ENCODE data around the gene KDELR3. TPM values are rescaled to one million over a fixed set of nuclear protein-coding genes. Genes with fewer than 3 reads are reported as not detected.

Gene KDELR3
- total RNA-seq, 4 donors from 2014 or later = 3.5 to 12.9 (median 7.0) TPM

DNA sequence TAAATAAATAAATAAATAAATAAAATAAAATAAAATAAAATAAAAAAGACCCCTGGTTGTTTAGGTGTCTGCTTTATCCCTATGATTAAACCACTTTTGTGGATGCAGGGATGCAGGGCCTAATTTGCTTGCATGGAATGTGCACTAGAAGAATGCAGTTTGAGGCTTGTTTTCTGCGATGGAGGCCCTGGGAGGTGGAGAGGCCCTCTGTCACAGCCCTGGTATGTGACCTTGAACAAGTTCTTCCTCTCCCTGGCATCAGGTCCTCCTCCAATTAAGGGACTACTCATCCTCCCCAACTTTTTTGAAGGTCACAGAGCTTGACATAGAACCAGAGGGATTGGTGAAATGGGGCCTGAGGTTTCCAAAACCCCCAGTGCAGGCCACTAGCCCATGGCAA lies 35.6 kb upstream of the KDELR3 start:
- H3K4me1 ChIP-seq = peaks cover 0 to 7% (median 5%) of the 10 kb centered on the region in 4 donors
- TF ChIP-seq, protein P1, sequence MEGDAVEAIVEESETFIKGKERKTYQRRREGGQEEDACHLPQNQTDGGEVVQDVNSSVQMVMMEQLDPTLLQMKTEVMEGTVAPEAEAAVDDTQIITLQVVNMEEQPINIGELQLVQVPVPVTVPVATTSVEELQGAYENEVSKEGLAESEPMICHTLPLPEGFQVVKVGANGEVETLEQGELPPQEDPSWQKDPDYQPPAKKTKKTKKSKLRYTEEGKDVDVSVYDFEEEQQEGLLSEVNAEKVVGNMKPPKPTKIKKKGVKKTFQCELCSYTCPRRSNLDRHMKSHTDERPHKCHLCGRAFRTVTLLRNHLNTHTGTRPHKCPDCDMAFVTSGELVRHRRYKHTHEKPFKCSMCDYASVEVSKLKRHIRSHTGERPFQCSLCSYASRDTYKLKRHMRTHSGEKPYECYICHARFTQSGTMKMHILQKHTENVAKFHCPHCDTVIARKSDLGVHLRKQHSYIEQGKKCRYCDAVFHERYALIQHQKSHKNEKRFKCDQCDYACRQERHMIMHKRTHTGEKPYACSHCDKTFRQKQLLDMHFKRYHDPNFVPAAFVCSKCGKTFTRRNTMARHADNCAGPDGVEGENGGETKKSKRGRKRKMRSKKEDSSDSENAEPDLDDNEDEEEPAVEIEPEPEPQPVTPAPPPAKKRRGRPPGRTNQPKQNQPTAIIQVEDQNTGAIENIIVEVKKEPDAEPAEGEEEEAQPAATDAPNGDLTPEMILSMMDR (IDR thresholded peaks at IDR 0.05) = no peak
- no peak for TF ChIP-seq EP300 (IDR thresholded peaks at IDR 0.05)
- peaks cover 0 to 14% (median 0%) of the 10 kb centered on the region in 4 donors for H3K27me3 ChIP-seq
- no peaks in the 10 kb centered on the region for H3K9me3 ChIP-seq
- WGBS = 86% methylated on average over 1 of the region's 1 CpG
- intact Hi-C loops (cut with DNase I) = no loop called here
- no peak for DNase-seq (ENCODE audit: extremely low spot score)
- H3K27ac ChIP-seq (replicated peaks in 1 of 4) = no peak overlapping the region
- peaks cover 0 to 4% (median 0%) of the 10 kb centered on the region in 4 donors for H3K36me3 ChIP-seq
- H3K4me3 ChIP-seq = no peak overlapping the region

GRCh38 chr22:38433871-38434270 lies 34.0 kb upstream of the KDELR3 start:
- TF ChIP-seq, protein P1 (IDR thresholded peaks at IDR 0.05) = no peak
- no peak for TF ChIP-seq EP300 (IDR thresholded peaks at IDR 0.05)
- no peak for TF ChIP-seq POLR2A (IDR thresholded peaks at IDR 0.05; ENCODE audit: low read depth)
- TF ChIP-seq POLR2AphosphoS5 (IDR thresholded peaks at IDR 0.05) = no peak
- Histone ChIP-seq H3K9me3 (no peaks in the 10 kb centered on the region), H3K27ac (replicated peaks in 1 of 4) (no peak overlapping the region), H3K4me1 (peaks cover 0 to 7% (median 5%) of the 10 kb centered on the region in 4 donors), H3K4me3 (no peak overlapping the region), H3K36me3 (no peaks in the 10 kb centered on the region), H3K27me3 (peaks cover 0 to 22% (median 0%) of the 10 kb centered on the region in 4 donors)
- intact Hi-C loops (cut with DNase I) = no loop called here
- WGBS = 70% methylated on average over 2 of the region's 8 CpGs
- DNase-seq (ENCODE audit: extremely low spot score) = no peak

DNA sequence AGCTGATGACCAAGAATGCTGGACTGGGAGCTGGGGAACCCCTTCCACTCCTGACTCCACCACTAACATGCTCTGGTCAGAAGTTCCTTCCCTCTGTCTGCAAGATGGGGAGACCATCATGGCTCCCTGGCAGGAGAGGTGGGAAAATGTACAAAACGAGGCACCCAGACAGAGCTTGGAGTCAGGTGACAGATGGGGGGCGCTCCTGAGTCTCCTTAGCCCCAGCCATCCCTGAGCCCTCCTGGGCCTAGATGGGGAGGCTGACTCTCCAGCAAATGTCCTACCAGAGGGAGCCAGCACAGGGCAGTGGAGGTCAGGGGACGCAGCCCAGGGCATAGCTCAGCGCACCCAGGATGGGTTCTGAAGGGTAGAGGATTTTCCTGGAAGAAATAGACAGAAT lies 32.9 kb upstream of the KDELR3 start:
- peaks cover 0 to 29% (median 0%) of the 10 kb centered on the region in 4 donors for H3K27me3 ChIP-seq
- H3K4me3 ChIP-seq = no peak overlapping the region
- WGBS = 100% methylated on average over 1 of the region's 4 CpGs
- intact Hi-C loops (cut with DNase I) = no loop called here
- DNase-seq (ENCODE audit: extremely low spot score) = no peak
- H3K9me3 ChIP-seq = no peaks in the 10 kb centered on the region
- no peaks in the 10 kb centered on the region for H3K36me3 ChIP-seq
- H3K4me1 ChIP-seq = peaks cover 0 to 3% (median 0%) of the 10 kb centered on the region in 4 donors
- H3K27ac ChIP-seq (replicated peaks in 1 of 4) = no peak overlapping the region
- TF ChIP-seq POLR2AphosphoS5 (IDR thresholded peaks at IDR 0.05) (no peak), POLR2A (IDR thresholded peaks at IDR 0.05; ENCODE audit: low read depth) (no peak), EP300 (IDR thresholded peaks at IDR 0.05) (no peak)
- TF ChIP-seq, protein P1 (IDR thresholded peaks at IDR 0.05) = no peak

GRCh38 chr22:38435965-38436364 lies 31.9 kb upstream of the KDELR3 start:
- DNase-seq (ENCODE audit: extremely low spot score) = no peak
- intact Hi-C loops (cut with DNase I) = no loop called here
- Histone ChIP-seq H3K9me3 (no peaks in the 10 kb centered on the region), H3K27me3 (peaks cover 0 to 36% (median 0%) of the 10 kb centered on the region in 4 donors), H3K36me3 (no peaks in the 10 kb centered on the region), H3K4me1 (peaks cover 0 to 3% (median 0%) of the 10 kb centered on the region in 4 donors), H3K4me3 (no peak overlapping the region), H3K27ac (replicated peaks in 1 of 4) (no peak overlapping the region)
- 57% methylated on average over 2 of the region's 4 CpGs for WGBS
- no peak for TF ChIP-seq EP300 (IDR thresholded peaks at IDR 0.05)
- TF ChIP-seq POLR2A (IDR thresholded peaks at IDR 0.05; ENCODE audit: low read depth) = no peak
- TF ChIP-seq, protein P1 (IDR thresholded peaks at IDR 0.05) = no peak
- TF ChIP-seq POLR2AphosphoS5 (IDR thresholded peaks at IDR 0.05) = no peak

All from esophagus muscularis mucosa (tissue), 4 donors.